CD1c-positive myeloid dendritic cell (primary cell): Measurements from ENCODE around the gene DHX8.
"Not testable (repeated sequence)": the region's sequence is repeated elsewhere in the genome, so short reads cannot be mapped to it uniquely, and the experiment has no call there.

Experiments
- DNase-seq: peaks from one replicate; pipeline ENCODE4 v3.0.0-alpha.2; 2016; ENCODE audit errors: extremely low spot score

DHX8 gene

DNA sequence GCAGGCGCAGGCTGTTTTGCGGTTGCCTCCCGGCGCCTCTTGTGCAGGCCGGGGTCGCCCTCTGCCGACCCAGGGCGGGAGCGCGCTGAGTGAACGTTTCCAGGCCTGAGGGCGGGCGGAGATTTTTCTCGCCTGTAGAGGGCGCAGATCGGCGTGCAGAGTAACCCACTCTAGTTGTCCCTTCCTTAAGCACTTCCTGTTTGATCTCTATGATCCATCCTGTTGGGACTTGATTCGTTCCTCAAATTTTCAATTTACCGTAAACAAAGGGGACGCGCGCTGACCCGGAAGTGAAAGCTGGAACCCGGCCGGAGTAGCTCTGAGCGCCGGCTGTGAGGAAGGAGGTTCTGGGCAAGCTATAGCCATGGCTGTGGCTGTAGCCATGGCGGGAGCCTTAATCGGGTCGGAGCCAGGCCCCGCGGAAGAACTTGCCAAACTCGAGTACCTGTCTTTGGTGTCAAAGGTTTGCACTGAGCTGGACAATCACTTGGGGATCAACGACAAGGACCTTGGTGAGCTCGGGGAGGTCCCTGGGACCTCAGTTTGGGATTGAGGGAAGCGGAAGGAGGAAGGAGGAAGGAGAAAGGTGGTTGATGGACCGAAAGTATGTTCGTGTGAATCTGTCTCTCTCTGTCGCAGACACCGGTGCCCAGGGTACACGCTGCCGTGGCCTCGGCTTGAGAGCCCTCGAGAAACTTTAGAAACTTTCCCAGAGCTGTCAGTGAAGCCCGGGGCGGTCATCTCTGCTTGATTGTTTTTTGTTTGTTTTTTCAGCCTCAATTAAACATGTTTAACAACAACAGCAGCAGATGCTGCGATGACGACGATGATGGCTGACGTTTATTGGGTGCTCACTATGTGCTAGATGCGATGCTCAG is at the start of gene DHX8:
DHX8 (plus strand) TSS at position 302 of the 878 bp plus-strand sequence; CDS start at position 365, 63 bp downstream.
- DNase-seq = peak; percentile 100

GRCh38 chr17:43434902-43435319 is 48.9 kb upstream of the DHX8 start:
- DNase-seq = no peak

- no peak for DNase-seq
Measured at GRCh38 chr17:43437756-43438155, 46.0 kb upstream of the DHX8 start.

- no peak for DNase-seq
Measured at GRCh38 chr17:43438626-43439025, 45.1 kb upstream of the DHX8 start.

DNA sequence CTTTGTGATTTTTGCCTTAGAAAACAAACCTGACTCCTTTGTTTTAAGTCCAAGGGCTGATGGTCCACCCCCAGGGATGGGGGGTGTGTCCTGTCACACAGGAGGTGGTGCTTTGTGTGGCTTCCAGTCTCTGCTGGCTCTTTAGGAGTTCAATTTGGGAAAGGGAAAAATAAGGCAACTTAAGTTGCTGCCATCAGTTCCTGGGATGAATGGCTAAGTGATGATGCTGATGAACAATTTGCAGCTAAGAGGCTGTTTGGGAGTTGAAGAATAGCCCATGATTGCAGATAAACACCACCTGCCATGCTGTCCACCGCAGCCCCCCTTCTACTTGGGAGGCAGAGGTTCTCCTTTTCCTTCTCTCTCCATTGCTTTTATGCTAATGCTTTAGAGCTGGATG is 44.7 kb upstream of the DHX8 start:
- no peak for DNase-seq

GRCh38 chr17:43442711-43443110 is 41.1 kb upstream of the DHX8 start:
- DNase-seq = no peak

GRCh38 chr17:43443381-43443780 is 40.4 kb upstream of the DHX8 start:
- no peak for DNase-seq

DNA sequence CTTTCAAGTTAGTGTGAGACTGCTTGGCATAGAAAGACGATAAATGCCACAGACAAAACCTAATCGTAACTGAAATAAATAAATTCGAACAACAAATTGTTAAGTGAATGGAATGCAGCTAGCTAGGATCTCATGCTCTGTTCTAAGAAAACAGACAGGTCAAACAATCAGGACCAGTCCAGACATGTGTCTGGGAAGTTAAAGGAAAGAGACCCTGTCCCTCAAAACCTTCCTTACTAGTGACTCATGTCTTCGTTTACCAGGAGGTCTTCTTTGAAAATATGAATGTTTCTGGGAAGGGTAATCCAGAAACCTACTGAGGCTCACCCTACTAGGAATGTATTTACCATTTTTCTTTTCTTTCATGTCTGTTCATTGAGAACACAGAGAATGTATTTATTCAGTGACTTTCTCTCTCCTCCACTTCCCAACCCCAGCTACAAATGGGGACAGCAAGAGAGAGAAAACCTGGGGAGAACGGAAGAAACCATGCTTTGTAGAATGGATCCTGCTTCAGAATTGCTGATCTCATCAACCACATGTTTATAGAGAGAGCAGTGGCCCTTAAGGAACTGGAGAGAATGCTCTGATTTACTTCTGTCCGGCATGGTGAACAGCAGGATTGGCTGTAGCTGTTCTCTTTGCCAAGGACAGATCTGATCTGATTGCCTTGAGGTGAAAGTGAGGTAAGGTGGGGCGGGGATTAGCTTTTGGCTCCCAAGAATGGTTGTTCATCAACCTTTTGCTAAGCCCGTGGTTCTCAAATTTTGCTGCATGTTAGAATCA is 39.4 kb upstream of the DHX8 start:
- DNase-seq = no peak

- no peak for DNase-seq
Measured at GRCh38 chr17:43445009-43445589, 38.7 kb upstream of the DHX8 start.

DNA sequence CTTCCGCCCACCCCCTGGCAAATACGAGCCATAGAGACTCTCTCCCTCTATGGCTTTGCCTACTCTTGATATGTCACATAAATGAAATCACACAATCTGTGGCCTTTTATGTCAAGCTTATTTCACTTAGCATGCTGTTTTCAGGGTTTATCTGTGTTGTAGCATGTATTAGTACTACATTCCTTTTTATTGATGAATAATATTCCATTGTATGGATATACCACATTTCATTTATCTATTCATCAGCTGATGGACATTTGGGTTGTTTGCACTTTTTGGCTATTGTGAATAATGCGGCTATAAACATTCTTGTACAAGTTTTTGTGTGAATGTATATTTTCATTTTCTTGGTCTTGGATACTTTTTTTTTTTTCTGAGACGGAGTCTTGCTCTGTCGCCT is 37.0 kb upstream of the DHX8 start:
- no peak for DNase-seq

- DNase-seq = no peak
Measured at GRCh38 chr17:43448720-43449469, 34.9 kb upstream of the DHX8 start.

DNA sequence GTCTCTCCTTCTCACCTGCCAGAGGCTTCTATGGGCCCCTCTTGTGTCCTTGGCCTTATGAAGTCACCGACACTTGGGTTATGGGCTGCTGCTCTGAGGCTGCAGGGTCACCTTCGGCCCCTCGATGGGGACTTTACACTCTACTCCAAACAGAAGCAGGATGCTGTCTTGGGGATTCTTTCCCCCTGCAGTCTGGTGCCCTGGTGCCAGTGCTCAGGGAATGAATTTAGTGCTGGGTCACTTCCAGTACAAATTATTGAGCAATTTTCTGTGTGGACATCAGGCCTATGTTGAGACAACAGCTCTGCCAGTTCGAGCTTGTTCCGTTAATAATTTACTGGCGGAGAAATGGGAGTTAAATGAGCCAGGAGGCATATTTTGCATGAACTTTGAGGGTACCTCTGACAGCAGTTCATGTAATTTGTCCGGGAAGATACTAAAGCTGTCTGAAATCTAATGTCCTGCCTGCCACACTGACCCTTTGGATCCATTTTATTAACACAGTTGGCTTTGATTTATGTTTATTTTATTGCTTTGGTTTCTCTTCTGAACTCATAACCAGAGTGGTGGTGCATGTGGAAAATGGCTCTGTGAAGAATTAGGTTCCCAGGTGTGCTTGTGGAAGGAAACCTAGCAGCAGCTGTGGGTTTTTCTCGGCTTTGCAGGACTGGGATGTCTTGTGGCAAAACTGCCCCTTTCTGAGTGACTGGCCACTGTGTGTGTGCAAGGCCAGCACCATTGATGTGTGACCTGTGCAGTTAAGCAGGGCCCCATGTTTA is 34.1 kb upstream of the DHX8 start:
- no peak for DNase-seq

GRCh38 chr17:43450791-43451190 is 33.0 kb upstream of the DHX8 start:
- DNase-seq = not testable (repeated sequence)

GRCh38 chr17:43451741-43452140 is 32.0 kb upstream of the DHX8 start:
- not testable (repeated sequence) for DNase-seq

- no peak for DNase-seq
Measured at GRCh38 chr17:43453331-43453812, 30.4 kb upstream of the DHX8 start.

DNA sequence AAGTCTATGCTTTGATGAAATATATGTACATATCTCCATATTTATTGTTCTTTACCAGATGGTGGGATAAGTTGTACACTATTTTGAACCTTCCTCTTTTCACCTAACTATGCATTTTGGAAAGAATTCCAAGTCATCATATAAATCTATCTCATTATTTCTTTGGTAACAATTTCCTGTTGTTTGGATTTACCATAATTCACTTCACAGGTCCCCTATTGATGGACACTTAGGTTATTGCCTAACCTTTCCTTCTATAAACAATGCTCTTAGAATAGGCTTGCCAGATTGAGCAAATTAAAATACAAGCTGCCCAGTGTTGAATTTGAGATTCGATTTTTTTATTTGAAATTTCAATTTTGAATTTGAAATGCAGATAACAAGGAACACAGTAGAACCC is 28.9 kb upstream of the DHX8 start:
- DNase-seq = no peak

DNA sequence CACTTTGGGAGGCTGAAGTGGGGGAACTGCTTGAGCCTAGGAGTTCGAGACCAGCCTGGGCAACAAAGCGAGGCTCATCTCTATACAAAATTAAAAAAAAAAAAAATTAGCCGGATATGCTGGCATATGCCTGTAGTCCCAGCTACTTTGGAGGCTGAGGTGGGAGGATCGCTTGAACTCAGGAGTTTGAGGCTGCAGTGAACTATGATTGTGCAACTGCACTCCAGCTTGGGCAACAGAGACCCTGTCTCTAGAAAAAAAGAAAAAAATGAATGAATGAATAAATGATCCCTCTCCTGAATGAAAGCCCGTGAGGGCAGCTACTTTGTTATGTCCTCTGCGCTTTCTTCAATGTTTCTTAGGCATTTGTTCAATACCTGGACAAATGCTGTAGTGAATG is 27.7 kb upstream of the DHX8 start:
- no peak for DNase-seq

- peak; percentile 93 for DNase-seq
Measured at GRCh38 chr17:43456661-43457361, 27.0 kb upstream of the DHX8 start.

DNA sequence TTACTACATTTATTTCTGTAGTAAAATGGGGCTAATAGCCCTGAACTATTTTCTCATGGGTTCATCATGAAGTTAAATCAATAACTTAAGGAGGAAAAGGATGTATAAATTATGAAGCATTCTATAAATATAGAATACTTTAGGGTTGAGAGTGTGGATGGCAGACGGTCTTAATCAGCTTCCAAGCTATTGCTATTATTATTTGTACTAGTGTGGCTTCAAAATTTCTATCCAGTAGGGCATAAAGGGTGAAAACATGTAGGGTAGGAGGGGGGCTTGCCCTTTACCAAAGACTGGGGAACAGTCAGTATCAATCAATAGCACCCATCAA is 26.4 kb upstream of the DHX8 start:
- DNase-seq = no peak

- DNase-seq = not testable (repeated sequence)
Measured at GRCh38 chr17:43459878-43460277, 23.9 kb upstream of the DHX8 start.
